K562 (cell line): ENCODE data around the gene CTCFL. TPM values are rescaled to one million over a fixed set of nuclear protein-coding genes. Genes with fewer than 3 reads are reported as not detected.

Source experiments
- ATF3 ChIP-seq, 2 experiments: fragments of 450-650 bp in 1 of 2; sonication (generic) in 1 of 2; formaldehyde crosslinking in 1 of 2; IDR thresholded peaks in 1 of 2; conservative IDR thresholded peaks in 1 of 2; 2 replicates each; pipeline versions ENCODE4 v1.6.1 to v1.8.1; 2016 to 2023; ENCODE audit warnings: mild to moderate bottlenecking in 2 of 2, moderate library complexity in 2 of 2, inconsistent platforms in 1 of 2, missing genetic modification reagents in 1 of 2
- BMI1 ChIP-seq: fragments of 150-350 bp; IDR thresholded peaks from 2 replicates; pipeline ENCODE4 v1.6.1; 2014; ENCODE audit warnings: low read length
- CREB3L1 ChIP-seq: fragments of 450-650 bp; IDR thresholded peaks from 2 replicates; pipeline ENCODE4 v1.6.1; 2014; ENCODE audit warnings: low read depth, mild to moderate bottlenecking, moderate library complexity, borderline replicate concordance
- ERF ChIP-seq: fragments of 450-650 bp; formaldehyde crosslinking; IDR thresholded peaks from 2 replicates; pipeline ENCODE4 v1.4.0; 2020; ENCODE audit warnings: mild to moderate bottlenecking, mixed read lengths
- FOXM1 ChIP-seq, 2 experiments: fragments of 450-650 bp in 1 of 2; sonication (generic) in 1 of 2; formaldehyde crosslinking in 1 of 2; IDR thresholded peaks; 2 replicates each; pipeline versions ENCODE4 v1.6.1 to v1.9.0; 2017 to 2022; ENCODE audit warnings: low read depth in 2 of 2, mild to moderate bottlenecking in 2 of 2, missing genetic modification reagents in 1 of 2, moderate library complexity in 1 of 2
- ID3 ChIP-seq, 2 experiments: fragments of 250-450 bp in 1 of 2; fragments of 450-650 bp in 1 of 2; sonication (Bioruptor Pico) in 1 of 2; IDR thresholded peaks; 2 replicates each; pipeline versions ENCODE4 v1.6.1 to v1.8.0; 2016 to 2021; ENCODE audit warnings: mild to moderate bottlenecking in 2 of 2, moderate library complexity in 2 of 2, missing compliant biosample characterization in 1 of 2, missing genetic modification characterization in 1 of 2
- LCOR ChIP-seq: sonication (generic); formaldehyde crosslinking; IDR thresholded peaks from 2 replicates; pipeline ENCODE4 v1.8.0; 2022; ENCODE audit warnings: mild to moderate bottlenecking, missing genetic modification reagents
- NFIX ChIP-seq: fragments of 250-450 bp; sonication (Bioruptor Pico); IDR thresholded peaks from 2 replicates; pipeline ENCODE4 v1.4.0; 2020; ENCODE audit warnings: low read depth, mild to moderate bottlenecking, moderate library complexity
- PATZ1 ChIP-seq: fragments of 250-450 bp; sonication (Bioruptor Pico); IDR thresholded peaks from 2 replicates; pipeline ENCODE4 v1.5.0; 2020; ENCODE audit warnings: mild to moderate bottlenecking, borderline replicate concordance
- PHF21A ChIP-seq: fragments of 450-650 bp; IDR thresholded peaks from 2 replicates; pipeline ENCODE4 v1.6.1; 2017; ENCODE audit warnings: low read depth, borderline replicate concordance
- PRPF4 ChIP-seq: fragments of 200-400 bp; formaldehyde crosslinking; IDR thresholded peaks from one replicate; pipeline ENCODE4 v1.6.1; 2017; ENCODE audit warnings: low read length, low read depth, mild to moderate bottlenecking; ENCODE audit not compliant: insufficient read depth, poor library complexity, severe bottlenecking
- RNF2 ChIP-seq: sonication (generic); IDR thresholded peaks from 2 replicates; pipeline ENCODE4 v1.6.1; 2016
- SAFB2 ChIP-seq: fragments of 200-400 bp; formaldehyde crosslinking; IDR thresholded peaks from 2 replicates; pipeline ENCODE4 v1.6.1; 2018; ENCODE audit warnings: borderline replicate concordance, low read length, low read depth, moderate library complexity; ENCODE audit not compliant: severe bottlenecking
- TCF7 ChIP-seq: sonication (generic); IDR thresholded peaks from 2 replicates; pipeline ENCODE4 v1.6.1; 2016; ENCODE audit warnings: antibody characterized with exemption, borderline replicate concordance
- TGIF2 ChIP-seq: sonication (generic); formaldehyde crosslinking; IDR thresholded peaks from 2 replicates; pipeline ENCODE4 v1.8.1; 2022; ENCODE audit warnings: mild to moderate bottlenecking, missing genetic modification reagents, moderate library complexity
- XRCC3 ChIP-seq: fragments of 450-650 bp; IDR thresholded peaks from 2 replicates; pipeline ENCODE4 v1.6.1; 2017; ENCODE audit warnings: mild to moderate bottlenecking, moderate library complexity
- ZBTB9 ChIP-seq: fragments of 450-650 bp; formaldehyde crosslinking; IDR thresholded peaks from 2 replicates; pipeline ENCODE4 v1.4.0; 2020; ENCODE audit warnings: mild to moderate bottlenecking, moderate library complexity
- ZNF785 ChIP-seq: fragments of 250-450 bp; sonication (Bioruptor Pico); IDR thresholded peaks from 2 replicates; pipeline ENCODE4 v1.4.0; 2020; ENCODE audit warnings: mild to moderate bottlenecking
- ZSCAN32 ChIP-seq: fragments of 450-650 bp; formaldehyde crosslinking; IDR thresholded peaks from 2 replicates; pipeline ENCODE4 v1.4.0; 2020; ENCODE audit warnings: mild to moderate bottlenecking, moderate library complexity
- polyA plus RNA-seq, 8 experiments: library from polyadenylated mRNA; depleted of rRNA in 4 of 8; stranded (reverse) in 5 of 8; unstranded in 3 of 8; fragments of >200 nt; fragmentation: Nextera tagmentation in 2 of 8; fragmentation: Illumina TruSeq in 1 of 8; extraction: Ambion mirVana in 2 of 8; extraction: Trizol in 1 of 8; gene quantifications; 2 replicates each; pipeline versions ENCODE4 v1.2.1 to v1.2.3, GENCODE V29; 2011 to 2014; ENCODE audit warnings: inconsistent platforms in 1 of 8, missing spikeins in 1 of 8
- total RNA-seq, 7 experiments: library from RNA; depleted of rRNA in 6 of 7; stranded (reverse); fragments of >200 nt in 6 of 7; fragmentation: Illumina TruSeq in 2 of 7; extraction: Trizol in 2 of 7; gene quantifications; 2 replicates each; pipeline versions ENCODE4 v1.2.1 to v1.2.3, GENCODE V29; 2011 to 2021; ENCODE audit warnings: low replicate concordance in 1 of 7

The CTCFL gene
- total and polyA plus RNA-seq, 9 of the 15 experiments (the other 6 are each of a cell fraction or from before 2014, with no cell fraction given), result 42.4 to 188 (median 111) TPM

- no peak for TF ChIP-seq CREB3L1
- TF ChIP-seq ATF3 (IDR thresholded peaks at IDR 0.05), result no peak
- no peak for TF ChIP-seq ATF3 (CRISPR knock-in tag; conservative IDR thresholded peaks at IDR 0.05)
- TF ChIP-seq TCF7, result no peak
- no peak for TF ChIP-seq LCOR (CRISPR knock-in tag)
- TF ChIP-seq ZNF785, result no peak
- TF ChIP-seq ERF, result no peak
- no peak for TF ChIP-seq NFIX
- no peak for TF ChIP-seq ZSCAN32 (CRISPR knock-in tag)
- TF ChIP-seq TGIF2, result no peak
- TF ChIP-seq PRPF4, result no peak
- no peak for TF ChIP-seq PATZ1 (CRISPR knock-in tag)
- no peak for TF ChIP-seq PHF21A
- TF ChIP-seq SAFB2, result no peak
- TF ChIP-seq RNF2, result no peak
- no peak for TF ChIP-seq ID3 (CRISPR knock-in tag; IDR thresholded peaks at IDR 0.05)
- TF ChIP-seq ID3 (tag; IDR thresholded peaks at IDR 0.05), result no peak
- no peak for TF ChIP-seq ZBTB9 (CRISPR knock-in tag)
- TF ChIP-seq XRCC3, result no peak
- no peak for TF ChIP-seq FOXM1 (IDR thresholded peaks at IDR 0.05; ENCODE audit: low read depth)
- no peak for TF ChIP-seq FOXM1 (CRISPR knock-in tag; IDR thresholded peaks at IDR 0.05; ENCODE audit: low read depth)
- TF ChIP-seq BMI1, result no peak
Observed at GRCh38 chr20:57525328-57526086, 567 bp upstream of the CTCFL start (continued).
